HuH-7 (cell line): Measurements from ENCODE around the gene SUGP1.

ENCODE experiments used
- DNase-seq: peaks from one replicate; pipeline ENCODE4 v3.0.0; 2011; ENCODE audit warnings: low spot score

SUGP1 gene

DNA sequence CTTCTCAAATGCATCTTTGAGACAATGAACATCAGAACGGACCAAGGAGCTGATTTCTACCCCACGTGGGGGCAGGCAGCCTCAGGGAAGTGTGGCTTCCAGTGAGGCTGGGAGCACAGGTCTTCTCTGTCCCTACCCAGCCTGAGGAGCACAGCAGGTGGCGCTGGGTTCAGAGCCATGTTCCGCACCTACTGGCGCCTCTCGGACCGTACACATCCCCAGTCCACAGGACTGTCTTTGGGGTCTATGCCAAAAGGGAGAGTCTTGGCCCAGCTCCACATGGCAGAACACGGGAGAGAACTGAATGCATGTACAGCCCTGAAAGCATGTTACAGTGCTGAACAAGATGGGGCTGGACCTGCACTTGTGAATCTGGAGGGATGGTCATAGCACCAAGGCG, 22.6 kb downstream of the SUGP1 start:
- DNase-seq = peak; percentile 15

DNA sequence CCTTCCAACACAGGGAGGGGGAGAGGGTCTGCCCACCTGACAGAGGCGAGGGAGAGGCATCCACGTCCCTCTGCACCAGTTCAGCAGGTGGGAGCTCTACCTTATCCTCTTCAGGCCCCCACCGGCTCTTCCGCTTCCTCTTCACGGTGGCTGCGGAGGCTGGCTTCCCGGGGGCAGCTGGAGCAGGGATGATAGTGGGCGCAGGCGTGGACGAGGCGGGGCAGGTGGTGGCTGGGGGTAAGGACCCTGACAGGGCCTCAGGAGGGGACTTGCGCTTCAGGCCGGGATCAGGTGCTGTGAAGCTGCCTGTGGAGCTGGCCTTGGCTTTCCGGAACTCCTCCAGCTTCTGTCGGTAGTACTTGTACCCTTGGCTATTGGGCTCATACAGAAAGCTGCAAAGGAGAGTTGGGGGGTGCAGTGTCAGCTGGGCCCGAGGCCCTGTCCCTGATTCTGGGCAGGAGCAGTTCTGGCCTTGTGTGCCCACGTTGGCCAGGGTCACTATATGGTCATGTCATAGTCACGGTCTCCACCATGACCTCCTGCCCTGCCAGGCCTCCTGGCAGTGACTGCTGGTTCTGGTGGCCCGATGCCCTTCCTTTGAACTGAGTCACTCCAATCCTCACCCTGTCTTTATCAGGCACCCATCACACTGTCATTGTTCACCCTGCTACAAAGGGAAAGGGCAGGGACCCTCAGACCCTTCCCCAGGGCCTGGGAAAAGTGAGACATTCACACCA, 23.2 kb downstream of the SUGP1 start:
- no peak for DNase-seq

DNA sequence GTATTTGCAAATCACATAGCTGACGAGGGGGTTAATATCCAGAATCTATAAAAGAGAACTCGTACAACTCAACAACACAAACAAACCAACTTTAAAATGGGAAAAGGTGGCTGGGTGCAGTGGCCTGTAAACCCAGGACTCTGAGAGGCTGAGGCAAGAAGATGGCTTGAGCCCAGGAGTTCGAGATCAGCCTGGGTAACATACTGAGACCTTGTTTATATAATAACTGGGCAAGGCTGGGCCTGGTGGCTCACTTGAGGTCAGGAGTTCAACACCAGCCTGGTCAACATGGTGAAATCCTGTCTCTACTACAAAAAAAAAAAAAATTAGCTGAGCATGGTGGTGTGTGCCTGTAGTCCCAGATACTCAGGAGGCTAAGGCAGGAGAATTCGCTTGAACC, 25.4 kb downstream of the SUGP1 start:
- DNase-seq = no peak

DNA sequence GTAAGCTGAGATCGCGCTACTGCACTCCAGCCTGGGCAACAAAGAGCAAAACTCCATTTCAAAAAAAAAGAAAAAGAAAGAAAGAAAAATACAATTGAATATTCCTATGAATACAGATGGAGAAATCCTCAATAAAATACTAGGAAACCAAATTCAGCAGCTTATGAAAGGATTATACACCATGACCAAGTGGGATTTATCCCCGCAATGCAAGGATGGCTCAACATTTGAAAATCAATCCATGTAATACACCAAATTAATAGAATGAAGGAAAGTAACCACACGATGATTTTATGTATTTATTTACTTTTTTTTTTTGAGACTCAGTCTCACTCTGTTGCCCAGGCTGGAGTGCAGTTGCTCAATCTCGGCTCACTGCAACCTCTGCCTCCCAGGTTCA, 27.7 kb downstream of the SUGP1 start:
- no peak for DNase-seq

DNA sequence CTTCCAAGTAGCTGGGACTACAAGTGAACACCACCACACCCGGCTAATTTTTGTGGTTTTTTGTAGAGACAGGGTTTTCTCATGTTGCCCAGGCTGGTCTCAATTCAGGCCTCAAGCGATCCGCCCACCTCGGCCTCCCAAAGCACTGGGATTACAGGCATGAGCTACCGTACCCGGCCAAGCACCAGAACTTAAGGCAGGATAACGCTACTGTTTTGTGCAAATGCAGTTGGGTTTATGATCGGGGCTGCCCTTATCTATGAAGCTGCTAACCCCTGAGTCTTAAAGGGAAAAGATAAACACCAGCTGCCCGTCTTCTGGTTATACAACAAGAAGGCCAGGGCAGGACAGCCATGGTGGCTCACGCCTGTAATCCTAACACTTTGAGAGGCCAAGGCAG, 34.6 kb downstream of the SUGP1 start:
- DNase-seq = no peak

DNA sequence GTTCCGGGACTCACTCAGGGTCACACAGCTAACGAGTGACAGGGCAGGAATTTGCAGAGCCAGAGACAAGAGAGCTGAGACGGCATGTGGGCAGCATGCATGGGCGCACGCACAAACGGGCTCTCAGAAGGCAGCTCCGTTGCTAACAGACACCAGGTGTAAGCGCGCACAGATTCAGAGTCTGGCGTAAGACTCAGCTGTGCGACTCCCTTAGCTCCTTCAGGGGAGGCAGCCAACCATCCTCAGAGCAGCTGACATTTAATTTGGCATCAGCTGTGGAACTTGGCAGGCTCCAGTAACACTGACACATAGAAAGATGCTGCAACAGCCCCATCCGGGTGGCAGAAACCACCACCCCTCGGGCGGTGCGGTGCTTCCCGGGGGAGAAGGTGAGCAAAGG, 39.7 kb downstream of the SUGP1 start:
- DNase-seq = no peak

DNA sequence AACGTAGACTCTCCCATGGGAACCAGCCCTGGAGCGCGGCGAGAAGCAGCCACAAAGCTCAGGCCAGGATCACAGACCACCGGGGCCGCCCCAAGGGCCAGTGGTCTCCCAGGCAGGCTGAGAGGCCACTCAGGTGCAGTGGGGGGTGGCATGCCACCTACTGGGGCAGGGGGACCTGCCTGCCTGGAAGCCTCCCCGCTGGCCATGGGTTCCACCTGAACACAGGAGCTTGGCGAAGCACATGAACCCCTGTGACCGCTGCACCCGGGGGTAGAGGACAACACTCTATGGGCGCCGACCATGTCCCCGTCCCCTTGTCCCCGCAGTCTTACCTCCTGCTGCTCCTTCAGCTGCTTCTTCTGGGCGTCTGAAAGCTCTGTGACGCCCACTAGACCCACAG, 40.5 kb downstream of the SUGP1 start:
- DNase-seq = no peak

DNA sequence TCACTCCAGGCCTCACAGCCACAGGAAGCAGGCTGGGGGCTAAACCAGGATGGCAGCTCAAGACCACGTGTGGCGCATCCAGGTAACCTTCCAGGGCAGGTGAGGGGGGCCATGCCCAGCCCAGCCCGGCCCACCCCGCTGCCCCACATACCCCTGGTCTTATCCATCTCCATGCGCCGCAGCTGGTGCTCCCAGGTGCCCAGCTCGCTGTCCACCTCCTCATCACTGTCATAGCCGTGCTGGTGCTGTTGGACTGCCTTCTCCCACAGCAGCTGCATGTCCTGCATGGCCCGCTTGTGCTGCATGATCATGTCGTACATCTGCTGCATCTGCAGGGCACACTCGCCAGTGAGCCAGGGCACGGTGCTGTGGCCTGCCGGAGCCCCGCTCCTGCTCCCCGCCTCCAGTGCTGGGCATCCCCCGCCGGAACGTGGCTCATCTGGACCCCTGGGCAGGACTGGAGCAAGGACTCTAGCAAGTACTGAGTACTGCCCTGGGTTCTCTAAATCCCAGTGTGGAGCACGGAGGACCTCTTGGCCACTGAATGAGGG, 41.2 kb downstream of the SUGP1 start:
- DNase-seq = no peak

DNA sequence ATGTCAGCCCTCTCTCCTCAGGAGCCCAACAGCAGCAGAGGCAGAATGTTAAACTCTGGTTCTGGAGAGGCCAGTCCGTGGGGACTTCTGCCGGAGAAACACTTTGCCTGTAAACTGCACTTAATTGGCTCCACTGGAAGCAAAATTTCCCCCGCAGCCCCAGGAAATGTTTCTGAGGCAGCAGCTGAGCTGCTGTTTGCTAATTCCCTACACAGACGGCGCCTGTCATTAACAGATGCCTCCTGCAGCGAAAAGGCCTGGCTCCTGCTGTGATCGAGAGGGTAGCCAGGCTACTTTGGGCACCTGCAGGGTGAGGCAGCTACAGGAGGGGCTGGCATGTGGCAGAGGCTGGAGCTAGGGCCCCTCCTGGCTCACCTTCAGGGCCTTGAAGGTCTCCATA, 42.0 kb downstream of the SUGP1 start:
- DNase-seq = peak; percentile 5

DNA sequence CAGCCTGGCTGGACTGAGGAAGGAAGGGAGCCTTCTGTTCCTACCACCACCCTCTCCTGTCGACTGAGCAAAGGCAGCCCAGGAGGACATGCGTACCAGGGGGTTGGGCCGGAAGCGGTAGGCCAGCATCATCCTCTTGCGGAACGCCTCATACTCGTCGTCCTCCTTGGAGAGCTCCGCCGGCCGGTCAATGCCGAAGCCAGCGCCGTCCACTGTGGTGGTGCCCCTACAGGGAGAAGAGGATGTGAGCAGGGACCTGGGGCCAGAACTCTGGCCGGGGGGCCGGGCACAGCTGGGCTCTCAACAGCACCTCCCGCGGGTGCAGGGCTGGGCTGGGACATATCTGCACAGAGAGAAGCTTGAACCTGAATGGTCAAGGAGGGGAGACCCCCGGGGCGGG, 43.5 kb downstream of the SUGP1 start:
- DNase-seq = peak; percentile 9

DNA sequence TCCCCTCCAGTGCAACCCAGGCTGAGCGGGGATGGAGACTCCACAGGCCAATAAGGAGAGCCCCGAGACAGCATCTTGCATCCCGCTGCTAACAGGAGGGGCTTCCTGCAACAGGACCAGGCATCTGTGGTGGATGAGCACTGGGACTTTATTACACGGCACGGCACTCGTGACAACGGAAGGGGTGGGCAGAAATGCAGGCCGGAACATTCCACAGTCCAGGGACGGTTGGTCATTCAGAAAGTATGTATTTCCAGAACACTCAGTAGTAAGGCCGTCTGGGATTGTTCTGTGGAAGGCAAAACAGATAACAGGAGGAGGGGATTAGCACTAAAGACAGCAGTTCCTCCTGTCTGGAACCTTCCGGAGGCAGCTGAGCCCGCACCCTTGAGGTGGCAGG, 43.9 kb downstream of the SUGP1 start:
- DNase-seq = peak; percentile 9

DNA sequence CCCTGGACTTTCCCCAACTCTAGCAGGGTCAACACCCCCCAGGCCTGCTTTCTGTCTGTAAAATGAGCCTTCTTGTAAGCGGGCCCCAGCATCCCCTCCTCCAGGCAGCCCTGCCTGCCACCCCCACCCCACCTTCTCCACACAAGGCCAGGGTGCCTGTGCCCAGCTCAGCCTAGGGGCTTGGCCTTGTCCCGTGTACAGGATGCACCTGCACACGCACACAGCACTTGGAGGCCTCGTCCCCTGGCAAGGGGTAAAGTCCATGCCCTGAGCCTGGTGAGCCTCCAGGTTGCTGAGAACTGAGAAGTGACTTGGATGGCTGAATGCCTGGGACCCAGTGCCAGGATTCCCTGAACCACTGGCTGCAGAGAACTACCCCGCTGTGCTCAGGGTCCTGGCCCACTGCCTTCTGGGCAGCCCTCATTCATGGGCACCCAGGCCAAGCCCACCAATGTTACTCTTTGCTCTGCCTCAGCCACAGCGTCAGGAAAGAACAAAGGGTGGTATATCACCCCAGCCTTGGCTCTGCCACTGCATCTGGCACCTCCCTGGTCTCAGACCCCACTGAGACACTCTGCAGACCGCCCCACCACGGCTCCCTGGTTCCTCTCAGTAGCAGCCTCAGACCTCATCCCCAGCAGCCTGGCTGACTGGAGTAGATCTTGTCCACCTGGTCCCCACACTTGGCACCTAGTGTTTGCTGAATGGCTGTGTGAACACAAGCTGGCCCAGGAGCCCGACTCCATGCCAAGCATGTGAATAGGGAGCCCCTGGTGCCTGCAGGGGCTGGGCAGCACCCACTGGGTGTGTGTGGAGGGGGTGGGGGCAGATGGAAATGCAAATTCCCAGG, 45.4 kb downstream of the SUGP1 start:
- peak; percentile 43 for DNase-seq

DNA sequence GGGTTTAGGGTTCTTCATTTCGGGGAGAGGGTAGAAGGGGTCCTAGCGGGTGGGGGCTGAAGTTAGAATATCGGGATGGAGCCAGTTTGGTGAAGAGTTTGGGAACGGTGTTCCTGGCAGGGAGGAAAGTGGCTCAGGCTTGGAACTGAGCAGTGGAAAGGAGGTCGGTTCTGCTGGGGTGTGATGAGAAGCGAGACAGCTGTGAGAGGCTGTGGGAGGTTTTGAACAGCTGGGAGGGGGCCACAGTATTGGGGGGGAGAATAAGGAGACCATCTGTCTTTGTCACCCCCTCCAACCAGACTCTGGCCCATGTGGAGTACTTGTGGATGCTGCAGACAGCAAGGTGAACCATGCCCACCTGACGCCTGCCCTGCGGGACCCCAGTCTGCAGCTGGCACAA, 46.2 kb downstream of the SUGP1 start:
- DNase-seq = peak; percentile 30

DNA sequence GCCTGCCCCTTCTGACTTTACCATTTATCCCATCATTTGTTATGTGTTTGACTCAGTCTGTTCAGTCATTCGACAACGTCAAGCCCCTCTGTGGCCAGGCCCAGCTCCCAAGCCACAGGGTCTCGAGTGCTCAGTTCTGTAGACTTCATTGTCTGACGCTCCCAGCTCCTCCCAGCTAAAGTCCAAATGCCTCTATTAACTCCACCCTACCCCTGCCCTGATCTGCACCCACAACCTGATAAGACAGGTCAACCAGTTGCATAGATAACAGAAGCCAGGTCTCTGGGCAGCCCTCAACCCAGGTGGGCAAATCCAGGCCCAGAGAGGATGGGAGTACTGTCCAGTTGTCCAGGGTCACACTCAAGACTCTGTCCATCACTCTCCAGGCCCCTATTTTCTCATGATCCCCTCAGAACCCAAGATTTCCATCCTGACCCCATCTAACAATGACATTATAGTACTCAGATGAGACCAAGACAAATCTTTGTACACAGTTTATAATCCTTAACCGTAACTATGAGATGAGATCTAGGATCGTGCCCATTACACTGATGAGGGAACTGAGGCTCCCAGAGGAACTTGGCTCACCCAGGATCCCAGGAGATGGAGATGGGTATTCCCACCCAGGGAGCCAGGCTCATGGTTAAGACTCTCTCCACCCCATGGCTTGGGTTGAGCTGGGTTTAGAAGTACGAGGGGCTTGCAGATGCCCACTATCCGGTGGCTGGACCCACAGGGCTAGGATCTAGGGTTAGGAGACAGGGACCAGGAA, 48.3 kb downstream of the SUGP1 start:
- peak; percentile 72 for DNase-seq

DNA sequence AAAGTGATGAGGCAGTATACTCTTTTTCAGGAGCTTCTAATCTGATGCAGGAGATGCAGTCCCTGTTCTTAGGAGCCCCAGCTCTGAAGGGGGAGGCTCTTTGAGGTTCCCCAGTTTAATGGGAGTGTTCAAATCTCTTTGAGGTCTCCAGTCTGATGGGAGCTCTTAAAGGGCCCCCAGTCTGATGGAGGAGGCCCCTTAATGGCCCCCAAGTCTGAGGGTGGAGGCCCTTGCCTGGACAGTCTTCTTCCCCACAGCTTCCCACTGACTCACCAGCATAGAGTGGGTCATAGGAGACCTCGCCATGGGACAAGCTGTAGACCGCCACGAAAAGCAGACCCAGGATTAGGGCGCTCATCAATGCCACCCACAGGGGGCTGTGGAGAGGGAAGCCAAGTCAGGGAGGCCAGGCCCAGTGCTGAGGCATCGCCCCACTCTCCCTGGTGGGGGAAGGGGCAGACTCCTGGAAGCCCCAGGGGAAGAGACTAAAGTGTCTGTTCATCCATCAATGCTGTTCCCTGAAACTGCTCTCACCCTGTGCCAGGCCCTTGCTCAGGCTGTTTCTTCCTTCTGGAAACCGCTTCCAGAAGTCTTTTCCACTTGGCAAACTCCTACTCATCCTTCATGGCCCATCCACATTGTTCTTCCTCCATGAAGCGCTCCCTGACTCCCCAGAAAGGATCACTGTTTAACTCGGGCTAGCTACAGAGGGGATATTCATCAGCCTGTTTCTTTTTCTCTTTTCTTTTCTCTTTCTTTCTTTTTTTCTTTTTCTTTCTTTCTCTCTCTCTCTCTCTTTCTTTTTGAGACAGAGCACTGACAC, 49.3 kb downstream of the SUGP1 start:
- DNase-seq = peak; percentile 10

DNA sequence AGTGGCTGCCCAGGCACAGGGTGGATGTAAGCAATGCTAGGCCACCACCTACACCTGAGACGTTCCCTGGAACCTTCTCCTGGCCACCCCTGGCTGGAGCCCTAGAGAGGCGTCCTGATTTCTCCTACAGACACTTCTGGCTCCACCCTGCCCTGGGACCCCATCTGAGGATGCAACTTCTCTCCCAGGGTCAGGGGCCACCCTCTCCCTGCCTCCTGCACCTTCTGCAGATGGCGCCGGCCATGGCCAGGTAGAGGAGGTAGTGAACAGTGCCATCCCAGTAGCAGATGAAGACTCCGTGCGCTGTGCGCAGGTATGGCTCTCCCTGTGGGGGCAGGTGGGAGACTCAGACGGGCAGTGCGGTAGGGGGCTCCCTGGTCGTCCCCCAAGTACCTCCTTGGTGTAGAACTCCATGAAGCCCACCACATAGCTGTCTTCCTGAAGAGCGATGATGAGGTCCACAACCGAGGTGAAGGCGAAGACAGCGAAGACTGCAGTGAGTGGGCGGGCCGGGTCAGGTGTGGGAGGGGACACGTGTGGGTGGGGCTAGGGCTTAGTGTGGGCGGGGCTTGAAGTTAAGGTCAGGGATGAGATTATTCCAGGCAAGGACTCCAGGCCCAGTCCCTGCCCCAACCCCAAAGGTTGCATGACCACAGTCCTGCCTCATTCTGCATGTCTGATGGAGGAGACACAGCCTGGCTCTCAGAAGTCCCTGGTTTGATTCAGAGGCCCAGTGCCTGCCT, 50.2 kb downstream of the SUGP1 start:
- DNase-seq = peak; percentile 21

DNA sequence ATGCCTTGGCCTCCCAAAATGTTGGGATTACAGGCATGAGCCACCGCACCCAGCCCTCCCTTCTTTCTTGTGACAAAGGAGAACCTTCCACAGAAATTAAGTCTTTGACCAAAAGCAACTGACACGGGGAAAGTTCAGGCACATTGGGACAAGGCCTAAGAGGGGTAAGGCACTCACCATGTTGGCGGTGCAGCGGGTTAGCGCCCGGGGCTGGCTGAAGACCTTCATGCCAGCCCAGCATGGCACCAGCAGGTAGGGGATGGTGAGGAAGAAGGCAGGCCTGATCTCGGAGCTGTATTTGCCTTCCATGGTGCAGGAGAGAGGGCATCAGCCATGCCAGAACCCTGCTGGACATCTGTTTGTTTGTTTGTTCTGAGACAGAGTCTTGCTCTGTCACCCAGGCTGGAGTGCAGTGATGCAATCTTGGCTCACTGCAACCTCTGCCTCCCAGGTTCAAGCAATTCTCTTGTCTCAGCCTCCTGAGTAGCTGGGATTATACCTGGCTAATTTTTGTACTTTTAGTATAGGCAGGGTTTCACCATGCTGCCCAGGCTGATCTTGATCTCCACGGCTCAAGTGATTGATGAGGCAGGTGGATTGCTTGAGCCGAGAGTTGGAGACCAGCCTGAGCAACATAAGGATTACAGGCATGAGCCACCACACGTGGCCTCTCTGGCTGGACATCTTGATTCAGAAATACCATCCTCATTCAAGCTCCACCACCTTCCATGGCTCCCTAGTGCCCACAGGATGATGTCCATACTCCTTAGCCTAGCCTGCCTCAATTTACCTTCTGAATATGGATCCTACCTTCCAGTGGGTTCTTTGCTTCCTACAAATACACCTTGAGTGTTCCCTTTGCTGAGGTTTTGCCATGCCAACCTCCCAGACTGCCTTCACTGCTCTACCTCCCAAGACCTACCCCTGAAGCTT, 51.6 kb downstream of the SUGP1 start:
- DNase-seq = peak; percentile 14

DNA sequence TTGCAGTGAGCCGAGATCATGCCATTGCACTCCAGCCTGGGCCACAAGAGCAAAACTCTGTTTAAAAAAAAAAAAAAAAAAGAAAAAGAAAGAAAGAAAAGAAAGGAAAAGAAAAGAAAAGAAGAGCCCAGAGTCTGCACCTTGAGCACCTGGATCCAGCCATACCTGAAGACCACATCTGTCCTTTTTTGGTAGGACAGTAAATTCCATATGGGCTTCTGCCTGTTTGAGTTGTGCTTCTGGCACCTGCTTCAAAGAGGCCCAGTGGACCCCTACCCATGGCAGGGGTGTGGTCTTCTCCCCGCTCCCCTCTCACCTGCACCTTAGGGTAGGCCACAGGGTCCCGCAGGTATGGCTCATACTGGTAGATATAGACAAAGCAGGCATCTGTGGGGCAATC, 53.0 kb downstream of the SUGP1 start:
- no peak for DNase-seq

DNA sequence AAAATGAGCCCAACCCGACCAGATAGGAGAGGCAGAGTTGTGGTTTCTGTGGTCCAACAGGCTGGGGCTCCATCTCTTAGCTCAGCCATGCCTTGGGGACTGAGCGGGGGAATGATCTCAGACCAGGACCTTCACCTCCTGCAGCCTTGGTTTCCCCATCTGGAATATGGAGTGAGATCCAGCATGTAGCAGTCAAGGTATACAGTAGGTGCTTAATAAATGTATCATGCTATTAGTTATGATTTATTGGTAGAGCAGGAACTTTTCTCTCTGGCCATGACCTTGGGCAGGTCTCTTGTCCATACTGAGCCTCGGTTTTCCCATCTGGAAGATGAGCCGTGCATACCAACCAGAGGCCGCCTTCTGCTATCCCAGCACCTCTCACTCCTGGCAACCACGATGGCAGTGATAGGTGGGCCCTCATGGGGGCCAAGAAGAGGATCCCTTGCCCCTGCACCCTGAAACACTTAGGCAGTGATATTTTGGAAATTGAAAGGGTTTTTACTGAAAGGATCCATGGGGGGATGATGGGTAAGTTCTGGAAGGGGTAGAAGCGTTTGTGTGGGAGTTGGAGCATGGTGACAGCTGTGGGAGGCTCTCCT, 56.3 kb downstream of the SUGP1 start:
- peak; percentile 12 for DNase-seq
